CD14-positive monocyte (primary cell): ENCODE results near the gene ANKRD65. TPM values are rescaled to one million over a fixed set of nuclear protein-coding genes. Genes with fewer than 3 reads are reported as not detected.

ENCODE experiments used
- DNase-seq, 3 donors: peaks; one replicate each; pipeline ENCODE4 v3.0.0-alpha.2; 2011 to 2022
- H2AFZ ChIP-seq: 2 replicates; pipeline ENCODE4 v1.6.0; 2012; ENCODE audit warnings: mild to moderate bottlenecking, low read depth, low read length, inconsistent platforms; ENCODE audit not compliant: insufficient read depth, poor library complexity, severe bottlenecking
- H3K27ac ChIP-seq, 2 donors: 1 replicate in 1 of 2; 2 replicates in 1 of 2; pipeline ENCODE4 v1.5.1; 2012 to 2013; ENCODE audit warnings: low read length in 2 of 2, control low read depth in 1 of 2, inconsistent platforms in 1 of 2, low read depth in 1 of 2, mild to moderate bottlenecking in 1 of 2
- H3K27me3 ChIP-seq, 2 donors: one replicate each; pipeline versions ENCODE4 v1.6.0 to v1.6.1; 2011 to 2013; ENCODE audit warnings: low read length in 2 of 2; ENCODE audit not compliant: control insufficient read depth in 2 of 2, insufficient read depth in 2 of 2
- H3K36me3 ChIP-seq, 2 donors: replicated peaks in 1 of 2; 1 replicate in 1 of 2; 2 replicates in 1 of 2; pipeline versions ENCODE4 v1.5.1 to v1.6.1; 2012 to 2013; ENCODE audit warnings: low read length in 2 of 2, control low read depth in 1 of 2, inconsistent platforms in 1 of 2, mild to moderate bottlenecking in 1 of 2; ENCODE audit not compliant: insufficient read depth in 2 of 2, control insufficient read depth in 1 of 2
- H3K4me1 ChIP-seq, 2 donors: 1 replicate in 1 of 2; 2 replicates in 1 of 2; pipeline versions ENCODE4 v1.5.1 to v1.6.1; 2012 to 2013; ENCODE audit warnings: low read length in 2 of 2, control low read depth in 1 of 2, inconsistent platforms in 1 of 2, mild to moderate bottlenecking in 1 of 2, moderate library complexity in 1 of 2; ENCODE audit not compliant: insufficient read depth in 2 of 2, control insufficient read depth in 1 of 2
- H3K4me2 ChIP-seq: replicated peaks from 2 replicates; pipeline ENCODE3; 2012; ENCODE audit warnings: low read length, moderate library complexity, mild to moderate bottlenecking; ENCODE audit not compliant: poor library complexity, severe bottlenecking; ENCODE audit errors: extremely low read depth
- H3K4me3 ChIP-seq, 3 experiments: fragments of 200-600 bp in 1 of 3; sonication (generic) in 1 of 3; replicated peaks in 1 of 3; 1 replicate in 2 of 3; 2 replicates in 1 of 3; pipeline ENCODE4 v1.5.1; 2011 to 2013; ENCODE audit warnings: low read length in 3 of 3, mild to moderate bottlenecking in 3 of 3, control low read depth in 2 of 3, low read depth in 2 of 3, inconsistent platforms in 1 of 3, moderate library complexity in 1 of 3
- H3K79me2 ChIP-seq: 2 replicates; pipeline ENCODE4 v1.6.0; 2012; ENCODE audit warnings: mild to moderate bottlenecking, control low read depth, inconsistent platforms, low read length, moderate library complexity; ENCODE audit not compliant: insufficient read depth
- H3K9ac ChIP-seq: 2 replicates; pipeline ENCODE4 v1.6.0; 2017; ENCODE audit warnings: low read length, mild to moderate bottlenecking; ENCODE audit not compliant: insufficient read depth, poor library complexity, severe bottlenecking
- H3K9me3 ChIP-seq, 2 donors: replicated peaks in 1 of 2; 1 replicate in 1 of 2; 2 replicates in 1 of 2; pipeline versions ENCODE4 v1.5.1 to v1.6.1; 2012 to 2013; ENCODE audit warnings: low read length in 2 of 2, control low read depth in 1 of 2; ENCODE audit not compliant: control insufficient read depth in 1 of 2, insufficient read depth in 1 of 2
- H4K20me1 ChIP-seq: 2 replicates; pipeline ENCODE4 v1.6.0; 2012; ENCODE audit warnings: mild to moderate bottlenecking, low read length, control low read depth, moderate library complexity; ENCODE audit not compliant: insufficient read depth
- H3K27ac Mint-ChIP-seq, 7 donors: one replicate each; pipeline ENCODE4 v1.8.0; 2020; ENCODE audit warnings: mild to moderate bottlenecking in 7 of 7, mixed read lengths in 7 of 7, moderate library complexity in 6 of 7, inconsistent platforms in 2 of 7
- H3K27me3 Mint-ChIP-seq, 3 donors: one replicate each; pipeline ENCODE4 v1.8.0; 2021 to 2022; ENCODE audit warnings: low read depth in 3 of 3, mild to moderate bottlenecking in 3 of 3, mixed read lengths in 3 of 3, moderate library complexity in 3 of 3, inconsistent platforms in 1 of 3
- H3K36me3 Mint-ChIP-seq, 2 donors: one replicate each; pipeline ENCODE4 v1.8.0; 2020; ENCODE audit warnings: mixed read lengths in 2 of 2, inconsistent platforms in 1 of 2, mild to moderate bottlenecking in 1 of 2
- H3K4me1 Mint-ChIP-seq: one replicate; pipeline ENCODE4 v1.8.0; 2020; ENCODE audit warnings: mild to moderate bottlenecking, mixed read lengths
- H3K4me3 Mint-ChIP-seq, 2 donors: one replicate each; pipeline ENCODE4 v1.8.0; 2020; ENCODE audit warnings: mild to moderate bottlenecking in 2 of 2, mixed read lengths in 2 of 2, moderate library complexity in 1 of 2
- H3K9me3 Mint-ChIP-seq, 7 donors: one replicate each; pipeline ENCODE4 v1.8.0; 2020 to 2022; ENCODE audit warnings: mixed read lengths in 7 of 7, mild to moderate bottlenecking in 6 of 7, moderate library complexity in 6 of 7, inconsistent platforms in 2 of 7
- CTCF ChIP-seq: fragments of 200-600 bp; IDR thresholded peaks from one replicate; pipeline ENCODE4 v1.8.0; 2022; ENCODE audit warnings: antibody characterized with exemption, mild to moderate bottlenecking
- WGBS: methylation state at CpG from one replicate; pipeline ENCODE4 v1.1.5; 2013; ENCODE audit warnings: missing lambda C conversion rate; ENCODE audit not compliant: insufficient coverage; 5-methylcytosine and 5-hydroxymethylcytosine counted together
- intact Hi-C, 2 donors: fragments of 100-400 bp; cut with micrococcal nuclease; formaldehyde crosslinking; loops; one replicate each; pipeline versions ENCODE4 v1.15.0 to v1.15.1; 2023
- polyA plus RNA-seq, 3 donors: library from polyadenylated mRNA; depleted of rRNA in 1 of 3; unstranded in 2 of 3; stranded (reverse) in 1 of 3; fragments of 300-500 nt in 2 of 3; fragments of >200 nt in 1 of 3; fragmentation: Illumina TruSeq in 2 of 3; gene quantifications; 1 replicate in 2 of 3; 2 replicates in 1 of 3; pipeline ENCODE4 v1.2.3, GENCODE V29; 2012 to 2021

ANKRD65 gene
- polyA plus RNA-seq, 3 donors: 0.04 TPM; not detected in 2

- H4K20me1 ChIP-seq: no peaks in the 10 kb centered on the region
- intact Hi-C loops: no loop called here
- no peak overlapping the region for H3K9ac ChIP-seq
- H3K4me3 ChIP-seq: no peak overlapping the region
- no peak for TF ChIP-seq CTCF
- peaks cover 0 to 8% (median 0%) of the 10 kb centered on the region in 7 donors for H3K9me3 Mint-ChIP-seq
- peaks cover 30 to 71% (median 41%) of the 10 kb centered on the region in 3 donors for H3K27me3 Mint-ChIP-seq
- no peak overlapping the region for H3K4me2 ChIP-seq
- H2AFZ ChIP-seq: no peak overlapping the region
- no peaks in the 10 kb centered on the region for H3K36me3 ChIP-seq
- no peak overlapping the region for H3K27ac ChIP-seq
- no peak for DNase-seq
- peaks cover 1 to 2% of the 10 kb centered on the region in 2 donors for H3K36me3 Mint-ChIP-seq
- H3K4me1 ChIP-seq: peaks cover 8 to 18% of the 10 kb centered on the region in 2 donors
- peaks cover 19 to 46% of the 10 kb centered on the region in 2 donors for H3K27me3 ChIP-seq
- peaks cover 0 to 6% of the 10 kb centered on the region in 2 donors for H3K9me3 ChIP-seq
- H3K4me1 Mint-ChIP-seq: peaks cover 12% of the 10 kb centered on the region
- H3K79me2 ChIP-seq: no peaks in the 10 kb centered on the region
- peak overlapping the region in 1 of 2 donors; percentile 11 for H3K4me3 Mint-ChIP-seq
- WGBS: 93% methylated on average over 31 of the region's 31 CpGs
- peak overlapping the region in 1 of 7 donors; percentile 20 for H3K27ac Mint-ChIP-seq
These were observed 16.2 kb upstream of the ANKRD65 start for GRCh38 chr1:1437033-1437903.

- DNase-seq: no peak
- Histone ChIP-seq H3K79me2 (no peaks in the 10 kb centered on the region), H3K36me3 (no peaks in the 10 kb centered on the region), H3K9ac (no peak overlapping the region), H4K20me1 (no peaks in the 10 kb centered on the region), H3K4me1 (peaks cover 8 to 18% of the 10 kb centered on the region in 2 donors), H3K4me3 (no peak overlapping the region), H3K4me2 (no peak overlapping the region), H3K9me3 (peaks cover 0 to 6% of the 10 kb centered on the region in 2 donors), H2AFZ (no peak overlapping the region), H3K27ac (no peak overlapping the region), H3K27me3 (peaks cover 19 to 50% of the 10 kb centered on the region in 2 donors)
- H3K27ac Mint-ChIP-seq: peak overlapping the region in 1 of 7 donors; percentile 30
- H3K27me3 Mint-ChIP-seq: peaks cover 30 to 78% (median 43%) of the 10 kb centered on the region in 3 donors
- H3K9me3 Mint-ChIP-seq: peaks cover 0 to 8% (median 0%) of the 10 kb centered on the region in 7 donors
- no peak for TF ChIP-seq CTCF
- H3K4me3 Mint-ChIP-seq: peak overlapping the region; percentile 60 to 84
- intact Hi-C loops: no loop called here
- H3K36me3 Mint-ChIP-seq: peaks cover 1 to 2% of the 10 kb centered on the region in 2 donors
- H3K4me1 Mint-ChIP-seq: peaks cover 12% of the 10 kb centered on the region
- 96% methylated on average over 5 of the region's 7 CpGs for WGBS
These were observed 15.6 kb upstream of the ANKRD65 start for GRCh38 chr1:1436630-1437032.
